HG03280 (cell line): ENCODE data around the gene SLC5A9.
"Not testable (repeated sequence)": the region's sequence is repeated elsewhere in the genome, so short reads cannot be mapped to it uniquely, and the experiment has no call there.

Experiments
- ATAC-seq: cut with Tn5 transposase; IDR thresholded peaks from one replicate; pipeline ENCODE4 v1.9.1; 2021; ENCODE audit warnings: mild to moderate bottlenecking, moderate library complexity; ENCODE audit not compliant: unreplicated experiment

The SLC5A9 gene

DNA sequence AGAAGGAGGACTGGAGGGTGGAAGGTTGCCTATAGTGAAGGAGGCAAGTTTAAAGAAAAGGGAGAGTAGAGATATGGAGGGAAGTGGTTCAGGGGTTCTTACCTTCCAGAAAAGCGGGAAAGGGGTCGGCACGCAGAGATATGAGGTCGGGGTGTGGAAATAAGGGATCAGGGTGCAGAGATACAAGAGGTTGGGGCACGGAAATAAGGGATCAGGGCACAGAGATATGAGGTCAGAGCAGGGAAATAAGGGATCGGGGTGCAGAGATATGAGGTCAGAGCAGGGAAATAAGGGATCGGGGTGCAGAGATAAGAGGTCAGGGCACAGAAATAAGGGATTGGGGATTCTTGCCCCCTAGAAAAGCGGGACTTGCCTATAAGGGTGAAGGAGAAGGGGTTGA is 9.1 kb upstream of the SLC5A9 start:
- not testable (repeated sequence) for ATAC-seq

- not testable (repeated sequence) for ATAC-seq
Observed at GRCh38 chr1:48214366-48214765, 8.2 kb upstream of the SLC5A9 start.

DNA sequence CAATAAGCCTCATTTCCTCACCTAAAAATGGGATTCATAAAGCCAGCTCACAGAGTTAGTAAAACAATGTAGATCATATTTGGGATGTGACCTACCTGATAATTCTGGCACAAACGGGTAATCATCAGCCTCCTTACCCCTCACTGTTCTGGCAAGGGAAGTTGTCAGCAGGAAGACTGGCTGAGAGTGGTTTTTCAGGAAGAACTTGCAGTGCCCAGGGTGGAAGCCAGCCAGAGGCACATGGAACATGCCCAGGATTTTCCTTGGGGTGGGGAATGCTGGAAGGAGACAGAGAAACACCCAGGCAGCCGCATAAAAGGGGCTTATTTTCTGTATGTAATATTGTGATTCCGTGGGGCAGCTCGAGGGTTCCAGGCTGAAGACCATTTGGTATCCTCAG is 7.7 kb upstream of the SLC5A9 start:
- ATAC-seq: no peak

- no peak for ATAC-seq
Observed at GRCh38 chr1:48215222-48215621, 7.3 kb upstream of the SLC5A9 start.

DNA sequence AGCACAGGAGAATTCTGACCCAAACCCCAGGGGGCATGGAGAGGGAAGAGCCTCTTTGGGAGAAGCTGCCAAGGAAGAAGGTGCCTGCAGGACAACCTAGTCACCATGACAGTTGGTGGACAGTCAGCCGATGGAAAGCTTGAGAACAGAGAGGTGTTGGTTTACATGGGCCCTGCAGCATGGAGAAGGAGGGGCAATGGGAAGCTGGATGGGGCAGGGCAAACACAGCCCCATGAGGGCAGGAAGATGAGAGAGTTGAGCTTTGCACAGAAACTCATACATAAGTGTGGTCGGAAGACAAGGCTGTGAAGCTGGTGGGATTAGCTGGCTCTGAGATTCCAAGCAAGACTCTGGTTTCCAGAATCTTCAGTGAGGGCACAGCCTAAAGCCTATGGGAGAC is 6.6 kb upstream of the SLC5A9 start:
- ATAC-seq: no peak

GRCh38 chr1:48216313-48216712 is 6.2 kb upstream of the SLC5A9 start:
- ATAC-seq: no peak

- ATAC-seq: no peak
Observed at GRCh38 chr1:48216941-48217340, 5.6 kb upstream of the SLC5A9 start.

DNA sequence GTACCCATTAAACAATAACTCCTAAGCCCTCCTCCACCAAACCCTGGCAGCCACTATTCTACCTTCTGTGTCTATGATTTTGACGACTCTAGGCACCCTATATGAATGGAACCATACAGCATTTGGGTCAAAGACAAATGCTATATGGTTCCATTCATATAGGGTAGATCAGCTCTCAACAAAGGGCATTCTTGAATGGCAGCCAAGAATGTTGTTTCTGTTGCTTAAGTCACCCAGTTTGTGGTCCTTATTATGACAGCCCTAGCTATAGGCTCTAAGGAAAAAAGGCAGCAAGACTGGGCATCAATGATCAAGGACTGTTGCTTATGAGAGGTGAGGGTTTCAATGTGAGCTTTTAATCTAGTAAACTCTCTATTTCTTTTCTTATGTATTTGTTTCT is 4.7 kb upstream of the SLC5A9 start:
- ATAC-seq: no peak

GRCh38 chr1:48219803-48220202 is 2.7 kb upstream of the SLC5A9 start:
- ATAC-seq: no peak

DNA sequence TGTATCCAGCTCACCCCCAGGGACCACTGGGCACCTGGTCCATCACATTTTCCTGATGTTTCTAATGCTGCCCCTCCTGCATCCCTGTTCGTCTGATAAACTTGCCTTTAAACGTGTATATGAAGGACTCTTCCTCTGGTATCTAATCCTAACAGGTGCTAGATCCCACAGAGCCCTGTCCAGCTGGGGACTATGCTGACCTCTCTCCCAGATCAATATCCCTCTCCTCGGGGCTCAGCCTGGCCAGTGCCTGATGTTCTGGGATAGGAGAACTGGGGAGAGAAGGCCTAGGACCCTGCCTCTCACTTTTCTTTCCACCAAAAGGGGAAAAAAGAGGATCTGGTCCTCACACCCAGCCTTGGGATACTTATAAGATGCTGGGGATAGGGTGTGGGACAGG is 1.4 kb upstream of the SLC5A9 start:
- ATAC-seq: no peak

DNA sequence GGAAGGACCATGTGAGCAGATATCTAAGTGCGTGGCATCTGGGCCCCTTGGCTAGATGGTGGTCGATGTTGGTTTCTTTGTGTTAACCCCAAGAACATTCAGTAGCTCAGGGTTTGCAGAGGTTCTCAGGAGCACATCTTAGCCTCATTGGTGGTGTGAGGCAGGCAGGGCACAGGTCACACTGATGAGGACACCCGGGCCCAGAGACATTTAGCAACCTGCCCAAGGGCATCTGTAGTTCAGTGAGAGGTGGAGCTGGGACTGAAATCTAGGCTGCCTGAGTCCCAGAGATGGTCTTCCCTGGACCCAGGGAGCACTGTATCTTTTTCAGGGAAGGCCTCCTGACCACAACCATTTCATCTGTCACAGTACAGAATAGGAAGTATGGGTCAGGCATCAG is 859 bp upstream of the SLC5A9 start:
- ATAC-seq: no peak

GRCh38 chr1:48223366-48224240 is 1.1 kb downstream of the SLC5A9 start:
- no peak for ATAC-seq

DNA sequence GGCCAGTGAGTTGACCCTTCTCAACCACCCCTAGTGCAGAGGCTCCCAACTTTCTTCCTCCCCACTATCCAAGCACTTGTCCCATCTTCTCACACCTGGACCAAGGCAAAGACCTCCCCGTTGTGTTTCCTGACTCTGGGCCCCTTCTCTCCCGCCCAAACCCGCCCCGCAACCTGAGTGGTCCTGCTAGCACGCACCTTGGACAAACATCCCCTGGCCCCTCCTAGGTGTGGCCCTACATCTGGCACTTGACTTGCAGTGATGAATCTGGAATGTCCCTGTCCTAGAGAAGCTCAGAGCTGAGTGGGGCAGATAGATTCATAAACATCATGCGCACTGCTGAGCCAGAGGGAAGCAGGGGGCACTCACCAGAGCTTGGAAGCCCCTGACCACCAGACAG is 2.3 kb downstream of the SLC5A9 start:
- no peak for ATAC-seq

DNA sequence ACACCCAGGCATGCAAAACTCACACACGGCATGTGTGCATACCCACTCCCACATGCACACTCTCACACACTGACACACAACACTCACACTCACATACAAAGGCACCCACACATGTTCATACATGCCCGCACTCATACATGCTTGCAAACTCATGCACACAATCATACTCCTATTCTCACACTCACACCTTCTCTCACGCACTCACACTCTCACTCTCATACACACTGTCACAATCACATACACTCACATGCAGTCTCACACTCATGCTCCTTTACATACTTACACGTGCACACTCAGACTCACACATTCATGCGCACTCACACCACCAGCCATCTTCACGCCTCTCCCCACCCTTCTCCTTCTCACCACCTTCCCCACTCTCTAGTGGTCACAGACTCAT is 3.1 kb downstream of the SLC5A9 start:
- ATAC-seq: no peak

DNA sequence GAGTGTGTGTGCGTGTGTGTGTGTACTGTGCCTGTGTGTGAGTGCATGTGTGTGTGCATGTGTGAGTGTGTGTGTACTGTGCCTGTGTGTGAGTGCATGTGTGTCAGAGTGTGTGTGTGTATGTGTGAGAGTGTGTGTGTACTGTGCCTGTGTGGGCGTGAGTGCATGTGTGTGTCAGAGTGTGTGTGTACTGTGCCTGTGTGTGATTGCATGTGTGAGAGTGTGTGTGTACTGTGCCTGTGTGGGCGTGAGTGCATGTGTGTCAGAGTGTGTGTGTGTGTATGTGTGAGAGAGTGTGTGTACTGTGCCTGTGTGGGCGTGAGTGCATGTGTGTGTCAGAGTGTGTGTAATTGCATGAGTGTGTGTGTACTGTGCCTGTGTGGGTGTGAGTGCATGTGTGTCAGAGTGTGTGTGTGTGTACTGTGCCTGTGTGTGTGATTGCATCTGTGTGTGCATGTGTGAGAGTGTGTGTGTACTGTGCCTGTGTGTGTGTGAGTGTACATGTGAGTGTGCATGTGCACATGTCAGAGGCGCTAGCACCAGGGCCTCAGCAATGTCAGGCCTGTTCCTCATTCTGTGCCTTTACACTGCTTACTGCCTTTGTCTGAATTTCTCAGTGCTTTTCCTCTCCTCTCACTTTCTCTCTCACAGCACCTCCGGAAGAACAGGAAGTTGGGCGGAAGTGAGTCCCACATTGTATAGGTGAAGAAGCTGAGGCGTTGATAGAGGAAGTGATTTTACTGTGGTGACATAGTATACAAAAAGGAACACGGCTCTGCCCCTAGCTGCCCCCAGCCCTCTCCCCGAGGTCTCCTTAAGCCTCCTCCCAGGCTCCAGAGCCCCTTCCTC is 4.9 kb downstream of the SLC5A9 start:
- no peak for ATAC-seq

DNA sequence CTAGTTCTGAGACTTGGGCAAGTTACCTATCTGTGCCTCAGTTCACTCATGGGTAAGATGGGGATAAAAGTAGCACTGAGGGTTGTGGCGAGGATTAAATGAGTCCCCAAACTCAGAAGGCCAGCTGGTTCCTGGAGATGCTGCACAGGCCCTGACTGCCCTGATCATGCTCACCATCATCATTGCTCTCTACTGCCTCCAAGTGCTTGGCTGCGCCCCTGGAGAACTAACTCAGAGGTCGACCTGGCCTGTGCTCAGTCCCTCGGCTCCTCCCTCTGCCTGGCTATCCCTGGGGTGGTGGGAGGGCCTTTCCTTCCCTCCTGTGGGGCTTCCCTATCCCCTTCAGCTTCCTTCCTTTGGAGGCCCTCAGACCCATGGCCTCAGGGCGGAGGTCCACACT is 5.6 kb downstream of the SLC5A9 start:
- ATAC-seq: no peak

- ATAC-seq: no peak
Observed at GRCh38 chr1:48229317-48229716, 6.8 kb downstream of the SLC5A9 start.

GRCh38 chr1:48230236-48230635 is 7.7 kb downstream of the SLC5A9 start:
- no peak for ATAC-seq

DNA sequence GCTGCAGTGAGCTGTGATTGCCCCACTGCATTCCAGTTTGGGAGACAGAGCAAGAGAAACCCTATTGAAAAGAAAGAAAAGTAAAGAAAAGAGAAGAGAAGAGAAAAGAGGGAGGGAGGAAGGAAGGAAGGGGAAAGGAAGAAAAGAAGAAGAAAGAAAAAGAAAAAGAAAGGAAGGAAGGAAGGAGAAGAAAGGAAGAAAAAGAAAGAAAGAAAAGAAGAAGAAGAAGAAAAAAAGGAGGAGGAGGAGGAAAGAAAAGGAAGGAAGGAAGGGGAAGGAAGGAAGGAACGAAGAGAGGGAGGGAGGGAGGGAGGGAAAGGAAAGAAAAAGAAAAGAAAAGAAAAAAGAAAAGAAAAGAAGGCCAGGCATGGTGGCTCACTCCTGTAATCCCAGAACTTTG is 10.2 kb downstream of the SLC5A9 start:
- ATAC-seq: no peak

- no peak for ATAC-seq
Observed at GRCh38 chr1:48233666-48234485, 11.4 kb downstream of the SLC5A9 start.

- ATAC-seq: no peak
Observed at GRCh38 chr1:48235652-48236051, 13.1 kb downstream of the SLC5A9 start.
